Endothelial cell of umbilical vein (primary cell): ENCODE data around the gene NTN3. TPM values are rescaled to one million over a fixed set of nuclear protein-coding genes. Genes with fewer than 3 reads are reported as not detected.
A peak's percentile ranks its signal among the peaks of the same experiment; 100 is the strongest.

ENCODE experiments used
- BruUV-seq: library from RNA; stranded (reverse); fragments of 400-500 nt; replicated peaks from 2 replicates; lab custom pipeline; 2021; lab: Mats Ljungman, UMichigan
- CTCF ChIA-PET: fragments of 300-600, 350-600 bp; sonication (Branson Sonifier 250); formaldehyde crosslinking; loops from one replicate; lab custom pipeline; 2021; ENCODE audit warnings: antibody characterized with exemption, inconsistent platforms; lab: Charles Lee
- POLR2A ChIA-PET: fragments of 300-600, 350-600 bp; sonication (Branson Sonifier 250); formaldehyde crosslinking; loops from one replicate; lab custom pipeline; 2021; ENCODE audit warnings: antibody characterized with exemption, inconsistent platforms; lab: Charles Lee
- DNase-seq: peaks from one replicate; pipeline ENCODE4 v3.0.0-alpha.2; 2011; ENCODE audit warnings: low read depth, low spot score
- FAIRE-seq: peaks from 2 replicates; lab custom pipeline; 2011; peaks lifted over from hg19 to GRCh38; lab: Jason Lieb, UNC
- H2AFZ ChIP-seq: 2 replicates; pipeline ENCODE4 v1.6.0; 2012; ENCODE audit warnings: low read depth, low read length, control low read depth, inconsistent platforms
- H3K27ac ChIP-seq: 2 replicates; pipeline ENCODE4 v1.5.1; 2011; ENCODE audit warnings: low read depth, mild to moderate bottlenecking, control low read depth, low read length, moderate library complexity; ENCODE audit not compliant: insufficient read depth
- H3K27me3 ChIP-seq, 2 experiments: 2 replicates each; pipeline versions ENCODE4 v1.6.0 to v1.6.1; 2011; ENCODE audit warnings: low read length in 2 of 2, mixed read lengths in 1 of 2; ENCODE audit not compliant: control insufficient read depth in 2 of 2, insufficient read depth in 2 of 2
- H3K36me3 ChIP-seq, 2 experiments: 2 replicates in 1 of 2; 3 replicates in 1 of 2; pipeline ENCODE4 v1.5.1; 2011; ENCODE audit warnings: low read length in 2 of 2, mild to moderate bottlenecking in 1 of 2, moderate library complexity in 1 of 2; ENCODE audit not compliant: control insufficient read depth in 2 of 2, insufficient read depth in 2 of 2; ENCODE audit errors: extremely low read depth in 1 of 2
- H3K4me1 ChIP-seq: 3 replicates; pipeline ENCODE4 v1.5.1; 2011; ENCODE audit warnings: mild to moderate bottlenecking, low read length; ENCODE audit not compliant: control insufficient read depth, insufficient read depth; ENCODE audit errors: extremely low read depth
- H3K4me2 ChIP-seq: 2 replicates; pipeline ENCODE4 v1.6.1; 2011; ENCODE audit warnings: low read length, control low read depth, mixed read lengths; ENCODE audit not compliant: insufficient read depth
- H3K4me3 ChIP-seq, 3 experiments: fragments of 200-600 bp in 1 of 3; sonication (generic), shearing (Covaris generic) in 1 of 3; replicated peaks in 1 of 3; 2 replicates each; pipeline ENCODE4 v1.5.1; 2011 to 2016; ENCODE audit warnings: control low read depth in 3 of 3, low read length in 3 of 3, mild to moderate bottlenecking in 2 of 3, inconsistent platforms in 1 of 3, low read depth in 1 of 3, moderate library complexity in 1 of 3; ENCODE audit not compliant: insufficient read depth in 1 of 3
- H3K79me2 ChIP-seq: 2 replicates; pipeline ENCODE4 v1.6.0; 2012; ENCODE audit warnings: low read length, inconsistent platforms; ENCODE audit not compliant: control insufficient read depth, insufficient read depth
- H3K9ac ChIP-seq: replicated peaks from 2 replicates; pipeline ENCODE3; 2011; ENCODE audit warnings: low read length, control low read depth; ENCODE audit not compliant: insufficient read depth; ENCODE audit errors: extremely low read depth
- H3K9me1 ChIP-seq: replicated peaks from 3 replicates; pipeline ENCODE4 v1.6.0; 2011; ENCODE audit warnings: mild to moderate bottlenecking, low read length; ENCODE audit not compliant: control insufficient read depth, insufficient read depth; ENCODE audit errors: extremely low read depth
- H3K9me3 ChIP-seq: replicated peaks from 2 replicates; pipeline ENCODE4 v1.5.1; 2012; ENCODE audit warnings: low read length, inconsistent platforms; ENCODE audit not compliant: control insufficient read depth, insufficient read depth
- H4K20me1 ChIP-seq: replicated peaks from 2 replicates; pipeline ENCODE3; 2011; ENCODE audit warnings: mild to moderate bottlenecking, low read length; ENCODE audit not compliant: control insufficient read depth, insufficient read depth; ENCODE audit errors: extremely low read depth
- JUN ChIP-seq: IDR thresholded peaks from 2 replicates; pipeline ENCODE4 v1.6.1; 2011; ENCODE audit warnings: borderline replicate concordance, low read depth; ENCODE audit not compliant: insufficient read length, insufficient read depth
- MYC ChIP-seq: IDR thresholded peaks from one replicate; pipeline ENCODE4 v1.6.1; 2011; ENCODE audit warnings: mild to moderate bottlenecking, low read depth, low read length
- POLR2A ChIP-seq: IDR thresholded peaks from 2 replicates; pipeline ENCODE4 v1.6.1; 2012; ENCODE audit warnings: low read depth, mild to moderate bottlenecking, control low read depth, low read length
- POLR2AphosphoS5 ChIP-seq: IDR thresholded peaks from 2 replicates; pipeline ENCODE4 v1.6.1; 2012; ENCODE audit warnings: low read depth, mild to moderate bottlenecking, control low read depth, low read length, moderate library complexity; ENCODE audit not compliant: insufficient read depth
- dilution Hi-C: fragments of 300-500 bp; cut with MboI; formaldehyde crosslinking; loops from one replicate; pipeline ENCODE4 v1.15.0; 2019; ENCODE audit warnings: low sequenced_read_pairs; ENCODE audit not compliant: extremely low pct_ligation_motif_present
- intact Hi-C: fragments of 100-400 bp; cut with micrococcal nuclease; formaldehyde crosslinking; loops from one replicate; pipeline ENCODE4 v1.10.0; 2022
- polyA plus RNA-seq, 4 experiments: library from polyadenylated mRNA; depleted of rRNA in 3 of 4; stranded (reverse) in 3 of 4; unstranded in 1 of 4; fragments of >200 nt; gene quantifications; 2 replicates each; pipeline versions ENCODE4 v1.2.1 to v1.2.3, GENCODE V29; 2011 to 2012; ENCODE audit warnings: missing spikeins in 1 of 4
- total RNA-seq: library from RNA; stranded (reverse); gene quantifications from 2 replicates; pipeline ENCODE4 v1.2.3, GENCODE V29; 2021
- TF ChIP-seq, protein P1 (sequence below): IDR thresholded peaks from 2 replicates; pipeline ENCODE4 v1.6.1; 2011; ENCODE audit not compliant: insufficient read depth, insufficient read length
- TF ChIP-seq, protein P2 (sequence below), 2 donors: IDR thresholded peaks; 1 replicate in 1 of 2; 2 replicates in 1 of 2; pipeline ENCODE4 v1.5.1; 2011; ENCODE audit warnings: low read length in 2 of 2, mild to moderate bottlenecking in 2 of 2, moderate library complexity in 2 of 2, control low read depth in 1 of 2, inconsistent platforms in 1 of 2, low read depth in 1 of 2; ENCODE audit not compliant: insufficient read depth in 1 of 2; ENCODE audit errors: extremely low read depth in 1 of 2

The NTN3 gene
- total and polyA plus RNA-seq, 2 donors (not counting 3 experiments of a cell fraction or from before 2014, with no cell fraction given), result 0.15 TPM; not detected in 1

GRCh38 chr16:2466667-2467527, 4.2 kb upstream of the NTN3 start:
- CTCF ChIA-PET, result interaction anchor here (1.0 to 1.4 kb wide), 2 partner anchors 36 to 443 kb away, joined by 3 to 4 read pairs; no protein-coding TSS in a partner anchor
- FAIRE-seq, result no peak
- H3K79me2 ChIP-seq, result no peaks in the 10 kb centered on the region

More at GRCh38 chr16:2466667-2467527, 4.2 kb upstream of the NTN3 start:
- BruUV-seq, result no TSS peak
- intact Hi-C loops (no loop called here), dilution Hi-C loops (no loop called here)
- Histone ChIP-seq H3K27me3 (peaks cover 15 to 20% of the 10 kb centered on the region in 2 experiments), H3K4me3 (no peak overlapping the region), H3K4me2 (no peak overlapping the region), H3K9me1 (no peaks in the 10 kb centered on the region), H3K27ac (no peak overlapping the region), H2AFZ (peak overlapping the region; percentile 48), H4K20me1 (no peaks in the 10 kb centered on the region), H3K4me1 (peaks cover 5% of the 10 kb centered on the region), H3K9me3 (no peaks in the 10 kb centered on the region), H3K36me3 (no peaks in the 10 kb centered on the region), H3K9ac (peak overlapping the region; percentile 34)
- DNase-seq, result no peak
- POLR2A ChIA-PET, result no interaction called here
- TF ChIP-seq POLR2A, result no peak
- TF ChIP-seq, protein P1, sequence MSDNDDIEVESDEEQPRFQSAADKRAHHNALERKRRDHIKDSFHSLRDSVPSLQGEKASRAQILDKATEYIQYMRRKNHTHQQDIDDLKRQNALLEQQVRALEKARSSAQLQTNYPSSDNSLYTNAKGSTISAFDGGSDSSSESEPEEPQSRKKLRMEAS, result no peak
- TF ChIP-seq MYC, result no peak
- TF ChIP-seq, protein P2, sequence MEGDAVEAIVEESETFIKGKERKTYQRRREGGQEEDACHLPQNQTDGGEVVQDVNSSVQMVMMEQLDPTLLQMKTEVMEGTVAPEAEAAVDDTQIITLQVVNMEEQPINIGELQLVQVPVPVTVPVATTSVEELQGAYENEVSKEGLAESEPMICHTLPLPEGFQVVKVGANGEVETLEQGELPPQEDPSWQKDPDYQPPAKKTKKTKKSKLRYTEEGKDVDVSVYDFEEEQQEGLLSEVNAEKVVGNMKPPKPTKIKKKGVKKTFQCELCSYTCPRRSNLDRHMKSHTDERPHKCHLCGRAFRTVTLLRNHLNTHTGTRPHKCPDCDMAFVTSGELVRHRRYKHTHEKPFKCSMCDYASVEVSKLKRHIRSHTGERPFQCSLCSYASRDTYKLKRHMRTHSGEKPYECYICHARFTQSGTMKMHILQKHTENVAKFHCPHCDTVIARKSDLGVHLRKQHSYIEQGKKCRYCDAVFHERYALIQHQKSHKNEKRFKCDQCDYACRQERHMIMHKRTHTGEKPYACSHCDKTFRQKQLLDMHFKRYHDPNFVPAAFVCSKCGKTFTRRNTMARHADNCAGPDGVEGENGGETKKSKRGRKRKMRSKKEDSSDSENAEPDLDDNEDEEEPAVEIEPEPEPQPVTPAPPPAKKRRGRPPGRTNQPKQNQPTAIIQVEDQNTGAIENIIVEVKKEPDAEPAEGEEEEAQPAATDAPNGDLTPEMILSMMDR (IDR thresholded peaks at IDR 0.05; ENCODE audit: extremely low read depth in 1 of 2, insufficient read depth in 1 of 2, low read depth in 1 of 2, low read length in 2 of 2), result no peak
- no peak for TF ChIP-seq POLR2AphosphoS5
- no peak for TF ChIP-seq JUN
